MCF 10A (cell line): ENCODE measurements around the gene RND1. TPM values are rescaled to one million over a fixed set of nuclear protein-coding genes. Genes with fewer than 3 reads are reported as not detected.
"Not testable (repeated sequence)": the region's sequence is repeated elsewhere in the genome, so short reads cannot be mapped to it uniquely, and the experiment has no call there.

Experiments
- BruUV-seq: library from RNA; stranded (reverse); fragments of 400-500 nt; replicated peaks from 2 replicates; lab custom pipeline; 2021; lab: Mats Ljungman, UMichigan
- CTCF ChIA-PET: fragments of 300-600 bp; sonication (Branson Sonifier 250); formaldehyde crosslinking; extraction: SDS; loops from one replicate; lab custom pipeline; 2021; ENCODE audit warnings: antibody characterized with exemption, inconsistent platforms; lab: Yijun Ruan, JAX
- POLR2A ChIA-PET: fragments of 300-600, 350-650 bp; sonication (Branson Sonifier 250); formaldehyde crosslinking; extraction: SDS; loops from one replicate; lab custom pipeline; 2020; ENCODE audit warnings: antibody characterized with exemption, inconsistent platforms; lab: Yijun Ruan, JAX
- DNase-seq: peaks from one replicate; pipeline ENCODE4 v3.0.0-alpha.2; 2018; ENCODE audit not compliant: unreplicated experiment
- H3K27ac Mint-ChIP-seq: one replicate; pipeline ENCODE4 v1.8.0; 2022; ENCODE audit warnings: mild to moderate bottlenecking, low read depth, mixed read lengths; ENCODE audit not compliant: unreplicated experiment
- H3K27me3 Mint-ChIP-seq: one replicate; pipeline ENCODE4 v1.8.0; 2022; ENCODE audit warnings: mixed read lengths; ENCODE audit not compliant: insufficient read depth, unreplicated experiment
- H3K36me3 Mint-ChIP-seq: one replicate; pipeline ENCODE4 v1.8.0; 2022; ENCODE audit warnings: mild to moderate bottlenecking, moderate library complexity, mixed read lengths; ENCODE audit not compliant: insufficient read depth, unreplicated experiment
- H3K4me1 Mint-ChIP-seq: one replicate; pipeline ENCODE4 v1.8.0; 2022; ENCODE audit warnings: mixed read lengths; ENCODE audit not compliant: insufficient read depth, unreplicated experiment
- H3K4me3 Mint-ChIP-seq: one replicate; pipeline ENCODE4 v1.8.0; 2022; ENCODE audit warnings: mild to moderate bottlenecking, moderate library complexity, mixed read lengths; ENCODE audit not compliant: unreplicated experiment
- H3K9me3 Mint-ChIP-seq: one replicate; pipeline ENCODE4 v1.8.0; 2022; ENCODE audit warnings: mixed read lengths; ENCODE audit not compliant: unreplicated experiment
- CTCF ChIP-seq: fragments of 200-600 bp; IDR thresholded peaks from one replicate; pipeline ENCODE4 v1.8.0; 2022; ENCODE audit warnings: antibody characterized with exemption, mild to moderate bottlenecking; ENCODE audit not compliant: unreplicated experiment
- intact Hi-C: fragments of 100-400 bp; cut with micrococcal nuclease; formaldehyde crosslinking; loops from 2 replicates; pipeline ENCODE4 v1.14.1; 2022
- total RNA-seq: library from RNA; stranded (reverse); gene quantifications from 2 replicates; pipeline ENCODE4 v1.2.3, GENCODE V29; 2022

The RND1 gene
- total RNA-seq, 1 experiment from 2014 or later = 1.0 TPM

- Mint-ChIP-seq H3K4me3 (no peak overlapping the region), H3K36me3 (peaks cover 6% of the 10 kb centered on the region), H3K27ac (no peak overlapping the region), H3K27me3 (peaks cover 27% of the 10 kb centered on the region), H3K9me3 (no peaks in the 10 kb centered on the region), H3K4me1 (peaks cover 8% of the 10 kb centered on the region)
- CTCF ChIA-PET = interaction anchor here (0.5 to 4.8 kb wide), 5 partner anchors 27 to 127 kb away, joined by 3 to 24 read pairs (median 4); partner anchors contain the start of gene DDX23
- no peak for DNase-seq
- no TSS peak for BruUV-seq
- no peak for TF ChIP-seq CTCF
- intact Hi-C loops = no loop called here
- POLR2A ChIA-PET = interaction anchor here (1.0 to 1.9 kb wide), 3 partner anchors 12 to 66 kb away, joined by 4 to 6 read pairs (median 4); partner anchors contain the start of gene RND1
Measured at GRCh38 chr12:48880647-48881046, 15.0 kb upstream of the RND1 start.

- CTCF ChIA-PET = interaction anchor here (4.8 kb wide), 1 partner anchor 25 kb away, joined by 24 read pairs; the partner anchor contains the start of gene DDX23
- Mint-ChIP-seq H3K27ac (no peak overlapping the region), H3K27me3 (peaks cover 31% of the 10 kb centered on the region), H3K4me1 (peaks cover 8% of the 10 kb centered on the region), H3K9me3 (no peaks in the 10 kb centered on the region), H3K36me3 (peaks cover 6% of the 10 kb centered on the region), H3K4me3 (no peak overlapping the region)
- DNase-seq = no peak
- POLR2A ChIA-PET = no interaction called here
- BruUV-seq = no TSS peak
- no peak for TF ChIP-seq CTCF
- intact Hi-C loops = no loop called here
Measured at GRCh38 chr12:48878548-48878947, 12.9 kb upstream of the RND1 start.

- Mint-ChIP-seq H3K4me3 (no peak overlapping the region), H3K9me3 (no peaks in the 10 kb centered on the region), H3K27me3 (peaks cover 28% of the 10 kb centered on the region), H3K36me3 (peaks cover 6% of the 10 kb centered on the region), H3K4me1 (no peaks in the 10 kb centered on the region), H3K27ac (no peak overlapping the region)
- intact Hi-C loops = no loop called here
- no TSS peak for BruUV-seq
- ChIA-PET POLR2A (interaction anchor here (0.6 kb wide), 1 partner anchor 300 kb away, joined by 4 read pairs; no protein-coding TSS in a partner anchor), CTCF (interaction anchor here (0.6 to 1.1 kb wide), 3 partner anchors 11 to 112 kb away, joined by 3 to 4 read pairs (median 3); no protein-coding TSS in a partner anchor)
- TF ChIP-seq CTCF = no peak
- DNase-seq = no peak
Measured at GRCh38 chr12:48875944-48876515, 10.4 kb upstream of the RND1 start.

- H3K4me1 Mint-ChIP-seq, intact Hi-C loops, H3K36me3 Mint-ChIP-seq, DNase-seq, H3K27ac Mint-ChIP-seq, H3K4me3 Mint-ChIP-seq, BruUV-seq, H3K9me3 Mint-ChIP-seq: not testable (repeated sequence)
- CTCF ChIA-PET = interaction anchor here (0.6 to 2.0 kb wide), 4 partner anchors 17 to 138 kb away, joined by 3 to 9 read pairs (median 4); no protein-coding TSS in a partner anchor
- H3K27me3 Mint-ChIP-seq = peaks cover 13% of the 10 kb centered on the region
- POLR2A ChIA-PET = interaction anchor here (0.6 kb wide), 1 partner anchor 14 kb away, joined by 4 read pairs; no protein-coding TSS in a partner anchor
Measured at GRCh38 chr12:48873534-48873933, 7.9 kb upstream of the RND1 start.
